ENCODE measurements around the gene AXIN1.
"Not testable (repeated sequence)": the region's sequence is repeated elsewhere in the genome, so short reads cannot be mapped to it uniquely, and the experiment has no call there.

AXIN1 gene

DNA sequence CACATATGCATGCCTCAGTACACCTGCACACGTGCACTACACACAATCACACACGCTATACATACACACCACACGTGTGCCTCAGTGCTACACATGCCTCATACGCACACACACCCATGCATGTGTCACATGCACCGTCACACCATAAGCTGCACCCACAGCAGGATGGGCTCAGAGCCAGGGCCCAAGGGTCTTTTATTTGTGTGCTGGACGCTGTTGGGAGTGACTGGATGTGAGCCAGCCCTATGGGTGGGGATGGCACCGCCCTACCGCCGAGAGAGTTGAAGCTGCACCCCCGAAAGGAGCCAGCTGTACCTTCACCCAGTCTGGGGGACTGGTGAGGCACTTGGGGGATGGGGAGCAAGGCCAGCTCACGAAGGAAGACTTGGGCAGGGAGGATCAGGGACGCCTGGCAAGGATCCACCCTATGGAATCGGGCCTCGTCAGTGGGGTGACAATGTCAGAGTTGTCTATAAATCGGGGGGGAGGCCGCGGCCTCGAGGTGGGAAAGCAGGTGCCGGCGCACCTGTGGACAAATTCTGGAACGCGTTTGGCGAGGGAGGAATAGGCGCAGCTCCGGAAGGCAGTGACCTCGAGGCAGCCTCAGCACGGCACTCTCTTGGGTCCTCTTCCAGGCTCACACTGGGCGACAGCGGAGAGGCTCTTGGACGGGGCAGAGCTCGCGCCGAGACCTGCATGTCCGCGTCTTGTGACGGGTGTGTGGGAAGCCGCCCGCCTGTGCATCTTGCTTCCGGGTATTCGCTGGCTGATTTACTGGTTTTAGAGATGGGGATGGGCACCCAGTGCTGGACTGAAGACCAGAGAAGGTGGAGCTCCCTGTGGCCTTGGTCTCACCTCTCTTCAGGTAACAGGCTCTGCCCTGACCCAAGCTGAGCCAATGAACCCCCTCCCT is 84.1 kb downstream of the AXIN1 start:
- no peak overlapping the region for H3K27ac ChIP-seq
- no peak overlapping the region for H3K4me3 ChIP-seq (ENCODE audit: low read depth in 1 of 2, low read length in 1 of 2)
- H3K27me3 ChIP-seq: peaks cover 16% of the 10 kb centered on the region
- H3K9me3 ChIP-seq: no peaks in the 10 kb centered on the region
- TF ChIP-seq, protein P1, sequence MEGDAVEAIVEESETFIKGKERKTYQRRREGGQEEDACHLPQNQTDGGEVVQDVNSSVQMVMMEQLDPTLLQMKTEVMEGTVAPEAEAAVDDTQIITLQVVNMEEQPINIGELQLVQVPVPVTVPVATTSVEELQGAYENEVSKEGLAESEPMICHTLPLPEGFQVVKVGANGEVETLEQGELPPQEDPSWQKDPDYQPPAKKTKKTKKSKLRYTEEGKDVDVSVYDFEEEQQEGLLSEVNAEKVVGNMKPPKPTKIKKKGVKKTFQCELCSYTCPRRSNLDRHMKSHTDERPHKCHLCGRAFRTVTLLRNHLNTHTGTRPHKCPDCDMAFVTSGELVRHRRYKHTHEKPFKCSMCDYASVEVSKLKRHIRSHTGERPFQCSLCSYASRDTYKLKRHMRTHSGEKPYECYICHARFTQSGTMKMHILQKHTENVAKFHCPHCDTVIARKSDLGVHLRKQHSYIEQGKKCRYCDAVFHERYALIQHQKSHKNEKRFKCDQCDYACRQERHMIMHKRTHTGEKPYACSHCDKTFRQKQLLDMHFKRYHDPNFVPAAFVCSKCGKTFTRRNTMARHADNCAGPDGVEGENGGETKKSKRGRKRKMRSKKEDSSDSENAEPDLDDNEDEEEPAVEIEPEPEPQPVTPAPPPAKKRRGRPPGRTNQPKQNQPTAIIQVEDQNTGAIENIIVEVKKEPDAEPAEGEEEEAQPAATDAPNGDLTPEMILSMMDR (IDR thresholded peaks at IDR 0.05): no peak
- no peaks in the 10 kb centered on the region for H3K4me1 ChIP-seq (ENCODE audit: control insufficient read depth in 1 of 2, insufficient read depth in 1 of 2, low read depth in 1 of 2, low read length in 1 of 2)
- peaks cover 26% of the 10 kb centered on the region for H3K36me3 ChIP-seq

DNA sequence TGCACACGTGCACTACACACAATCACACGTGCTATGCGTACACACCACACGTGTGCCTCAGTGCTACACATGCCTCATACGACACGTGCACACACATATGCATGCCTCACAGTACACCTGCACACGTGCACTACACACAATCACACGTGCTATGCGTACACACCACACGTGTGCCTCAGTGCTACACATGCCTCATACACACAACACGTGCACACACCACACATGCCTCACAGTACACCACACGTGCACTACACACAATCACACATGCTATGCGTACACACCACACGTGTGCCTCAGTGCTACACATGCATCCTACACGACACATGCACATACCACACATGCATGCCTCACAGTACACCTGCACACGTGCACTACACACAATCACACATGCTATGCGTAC is 85.0 kb downstream of the AXIN1 start:
- not testable (repeated sequence) for H3K9me3 ChIP-seq; H3K4me1 ChIP-seq (ENCODE audit: control insufficient read depth in 1 of 2, insufficient read depth in 1 of 2, low read depth in 1 of 2, low read length in 1 of 2); H3K4me3 ChIP-seq (ENCODE audit: low read depth in 1 of 2, low read length in 1 of 2); H3K27me3 ChIP-seq; H3K27ac ChIP-seq
- peaks cover 35% of the 10 kb centered on the region for H3K36me3 ChIP-seq

DNA sequence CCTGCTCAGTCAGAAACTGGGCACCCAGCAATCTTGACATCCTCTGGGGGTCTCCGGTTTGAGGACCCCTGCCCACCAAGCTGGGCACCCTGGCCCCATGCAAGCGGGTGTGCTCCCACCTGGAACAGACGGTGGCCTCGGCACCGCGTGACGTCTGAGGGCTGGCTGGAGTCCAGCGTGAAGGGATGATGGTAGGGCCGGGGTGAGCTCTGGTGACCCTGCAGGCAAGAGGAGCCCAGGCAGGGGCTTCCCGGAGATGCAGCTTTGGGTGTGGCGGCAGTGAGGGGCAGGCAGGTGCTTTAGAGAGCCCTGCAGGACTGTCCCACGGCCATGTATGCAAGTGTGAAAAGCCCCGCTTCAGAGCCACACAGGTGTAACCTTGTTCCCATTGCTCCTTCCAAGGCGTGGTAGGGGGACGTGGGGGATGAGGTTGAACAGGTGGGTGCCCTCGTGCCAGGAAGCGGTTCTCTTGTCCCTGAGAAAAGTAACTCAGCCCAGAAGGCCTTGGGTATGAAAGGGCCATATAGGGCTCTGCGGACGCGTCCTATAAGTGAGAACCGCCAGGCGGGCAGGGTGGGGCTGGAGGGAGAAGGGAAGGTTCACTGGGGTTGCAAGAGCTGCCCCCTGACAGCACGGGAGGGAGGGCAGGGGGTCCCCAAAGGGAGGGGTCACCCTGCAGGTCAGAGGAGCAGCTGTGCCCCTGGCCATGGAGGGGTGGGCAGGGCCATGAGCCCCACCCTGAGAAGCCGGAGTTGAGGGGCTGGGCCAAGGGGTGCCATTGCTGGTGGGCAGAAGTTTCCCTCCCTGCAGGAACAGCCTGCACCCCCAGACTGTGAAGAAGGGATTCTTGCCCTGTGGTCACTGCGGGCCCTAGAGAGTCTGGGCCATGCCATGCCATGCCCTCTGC is 86.0 kb downstream of the AXIN1 start:
- TF ChIP-seq, protein P1 (IDR thresholded peaks at IDR 0.05): no peak
- Histone ChIP-seq H3K36me3 (peaks cover 45% of the 10 kb centered on the region), H3K4me1 (ENCODE audit: control insufficient read depth in 1 of 2, insufficient read depth in 1 of 2, low read depth in 1 of 2, low read length in 1 of 2) (no peaks in the 10 kb centered on the region), H3K27ac (no peak overlapping the region), H3K9me3 (no peaks in the 10 kb centered on the region), H3K27me3 (peaks cover 4% of the 10 kb centered on the region), H3K4me3 (ENCODE audit: low read depth in 1 of 2, low read length in 1 of 2) (no peak overlapping the region)

DNA sequence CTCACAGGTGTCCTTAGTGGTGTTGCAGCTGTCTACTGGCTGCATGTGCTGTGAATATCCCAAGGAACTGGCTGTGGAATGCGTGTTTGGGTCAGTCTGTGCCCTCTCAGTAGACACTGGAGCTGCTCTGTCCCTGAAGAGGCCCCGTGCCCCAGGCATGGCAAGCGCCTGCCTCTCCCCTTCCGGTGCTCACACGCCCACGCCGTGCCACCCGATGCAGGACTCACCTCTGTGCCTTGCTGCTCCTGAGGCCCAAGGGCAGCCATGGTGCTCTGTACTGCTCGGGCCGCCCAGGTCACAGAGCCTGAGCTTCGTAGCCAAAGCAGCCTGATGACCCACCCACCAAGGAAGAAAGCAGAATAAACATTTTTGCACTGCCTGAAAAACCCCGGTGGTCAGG is 86.8 kb downstream of the AXIN1 start:
- peaks cover 53% of the 10 kb centered on the region for H3K36me3 ChIP-seq
- no peak overlapping the region for H3K27ac ChIP-seq
- no peaks in the 10 kb centered on the region for H3K9me3 ChIP-seq
- H3K4me3 ChIP-seq (ENCODE audit: low read depth in 1 of 2, low read length in 1 of 2): no peak overlapping the region
- TF ChIP-seq, protein P1 (IDR thresholded peaks at IDR 0.05): no peak
- H3K4me1 ChIP-seq (ENCODE audit: control insufficient read depth in 1 of 2, insufficient read depth in 1 of 2, low read depth in 1 of 2, low read length in 1 of 2): no peaks in the 10 kb centered on the region
- H3K27me3 ChIP-seq: peaks cover 4% of the 10 kb centered on the region

DNA sequence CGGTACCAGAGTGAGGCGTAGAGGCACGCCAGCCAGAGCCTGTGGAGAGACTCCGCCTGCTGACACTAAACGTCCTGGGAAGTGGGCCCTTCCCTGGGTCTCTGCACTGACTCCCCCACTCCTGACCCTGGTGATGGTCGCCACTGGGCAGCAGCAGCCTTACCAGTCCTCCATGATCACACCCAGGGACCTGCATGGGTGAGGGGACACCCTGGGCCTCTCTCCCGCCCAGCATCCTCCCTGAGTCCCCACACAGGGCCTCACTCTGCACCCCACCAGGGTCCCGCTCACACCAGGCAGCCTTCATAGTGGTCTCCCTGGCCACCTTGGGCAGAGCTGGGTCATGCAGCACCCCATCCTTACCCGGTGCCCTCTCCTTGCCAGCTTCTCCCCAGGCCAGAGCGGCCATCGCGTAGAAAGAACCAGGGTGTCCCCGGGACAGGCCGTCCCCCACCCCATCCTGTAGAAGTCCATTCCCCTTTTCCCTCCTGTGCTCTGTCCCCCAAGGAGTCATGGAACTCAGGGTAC is 87.5 kb downstream of the AXIN1 start:
- Histone ChIP-seq H3K9me3 (no peaks in the 10 kb centered on the region), H3K27ac (no peak overlapping the region), H3K4me3 (ENCODE audit: low read depth in 1 of 2, low read length in 1 of 2) (no peak overlapping the region), H3K36me3 (peaks cover 60% of the 10 kb centered on the region), H3K4me1 (ENCODE audit: control insufficient read depth in 1 of 2, insufficient read depth in 1 of 2, low read depth in 1 of 2, low read length in 1 of 2) (no peaks in the 10 kb centered on the region), H3K27me3 (peaks cover 4% of the 10 kb centered on the region)
- TF ChIP-seq, protein P1 (IDR thresholded peaks at IDR 0.05): no peak
